GM12801 (cell line): ENCODE measurements around the gene CACNB4.

Source experiments
- CTCF ChIP-seq: IDR thresholded peaks from one replicate; pipeline ENCODE4 v1.5.1; 2011; ENCODE audit warnings: control low read depth; ENCODE audit not compliant: insufficient read length; ENCODE audit errors: extremely low read depth

Gene CACNB4

GRCh38 chr2:152011724-152012123 is 87.1 kb downstream of the CACNB4 start:
- TF ChIP-seq CTCF, result no peak

- TF ChIP-seq CTCF, result no peak
Measured at GRCh38 chr2:152005607-152006006, 93.2 kb downstream of the CACNB4 start.

GRCh38 chr2:151999053-151999452 is 99.8 kb downstream of the CACNB4 start:
- TF ChIP-seq CTCF, result no peak

GRCh38 chr2:151996243-151997003 is 102.4 kb downstream of the CACNB4 start:
- TF ChIP-seq CTCF, result no peak

GRCh38 chr2:151995161-151995557 is 103.7 kb downstream of the CACNB4 start:
- TF ChIP-seq CTCF, result no peak

GRCh38 chr2:151991010-151991409 is 107.8 kb downstream of the CACNB4 start:
- no peak for TF ChIP-seq CTCF

- TF ChIP-seq CTCF, result no peak
Measured at GRCh38 chr2:151989378-151989777, 109.5 kb downstream of the CACNB4 start.
